ENCODE results near the gene ARHGEF7. TPM values are rescaled to one million over a fixed set of nuclear protein-coding genes. Genes with fewer than 3 reads are reported as not detected.
A peak's percentile ranks its signal among the peaks of the same experiment; 100 is the strongest.

ARHGEF7 gene
- total RNA-seq, 2 donors from 2014 or later: 70.3 to 73.2 TPM

GRCh38 chr13:111175935-111176334 lies 60.8 kb downstream of the ARHGEF7 start:
- ATAC-seq: no peak
- peaks cover 3% of the 10 kb centered on the region for H3K9me3 Mint-ChIP-seq
- H3K4me1 Mint-ChIP-seq (ENCODE audit: low read depth in 2 of 2): peaks cover 60 to 71% of the 10 kb centered on the region in 2 donors
- H3K27me3 Mint-ChIP-seq: no peaks in the 10 kb centered on the region
- peak overlapping the region; percentile 9 for H3K4me3 Mint-ChIP-seq
- peak overlapping the region in 1 of 2 donors; percentile 79 for H3K27ac Mint-ChIP-seq
- no peaks in the 10 kb centered on the region for H3K36me3 Mint-ChIP-seq
- no peak for DNase-seq (ENCODE audit: low spot score)

GRCh38 chr13:111176421-111176820 lies 61.3 kb downstream of the ARHGEF7 start:
- Mint-ChIP-seq H3K36me3 (no peaks in the 10 kb centered on the region), H3K9me3 (peaks cover 3% of the 10 kb centered on the region), H3K27ac (peak overlapping the region in 1 of 2 donors; percentile 79), H3K27me3 (no peaks in the 10 kb centered on the region), H3K4me3 (no peak overlapping the region), H3K4me1 (ENCODE audit: low read depth in 2 of 2) (peaks cover 60 to 75% of the 10 kb centered on the region in 2 donors)
- DNase-seq (ENCODE audit: low spot score) (no peak), ATAC-seq (no peak)

DNA sequence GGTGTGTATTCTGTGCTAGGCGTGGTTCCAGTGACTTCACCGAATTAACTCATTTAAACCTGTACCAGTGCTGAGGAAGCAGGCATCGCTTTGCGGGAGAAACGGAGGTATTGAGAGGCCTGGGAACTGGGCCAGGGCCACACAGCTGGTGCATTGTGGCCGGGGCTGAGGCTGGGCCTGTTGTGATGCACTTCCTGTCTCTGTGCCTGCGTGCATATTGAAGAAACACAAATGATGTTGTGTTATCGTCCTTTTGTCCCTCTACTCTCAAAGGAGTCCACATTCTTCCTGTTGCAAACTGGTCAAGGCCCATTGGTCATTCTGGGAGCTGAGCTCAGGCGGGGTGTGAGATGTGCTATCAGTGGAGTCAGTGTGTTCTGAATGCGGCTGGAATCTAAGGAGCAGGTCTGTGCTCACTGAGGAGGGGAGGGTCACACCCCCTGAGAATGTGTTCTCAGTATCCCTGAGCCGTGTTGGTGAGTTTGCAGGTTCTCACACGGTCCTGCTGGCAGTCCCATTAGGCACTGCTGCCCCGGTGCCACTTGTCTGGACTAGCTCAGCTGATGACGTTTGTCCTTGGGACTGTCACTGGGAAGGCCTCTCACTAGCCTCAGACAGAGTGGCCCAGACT lies 62.1 kb downstream of the ARHGEF7 start:
- ATAC-seq (peak; percentile 83), DNase-seq (ENCODE audit: low spot score) (peak; percentile 67)
- peak overlapping the region; percentile 68 to 79 for H3K27ac Mint-ChIP-seq
- peaks cover 60 to 70% of the 10 kb centered on the region in 2 donors for H3K4me1 Mint-ChIP-seq (ENCODE audit: low read depth in 2 of 2)
- H3K36me3 Mint-ChIP-seq: no peaks in the 10 kb centered on the region
- H3K9me3 Mint-ChIP-seq: peaks cover 3% of the 10 kb centered on the region
- H3K4me3 Mint-ChIP-seq: peak overlapping the region; percentile 38
- H3K27me3 Mint-ChIP-seq: no peaks in the 10 kb centered on the region

DNA sequence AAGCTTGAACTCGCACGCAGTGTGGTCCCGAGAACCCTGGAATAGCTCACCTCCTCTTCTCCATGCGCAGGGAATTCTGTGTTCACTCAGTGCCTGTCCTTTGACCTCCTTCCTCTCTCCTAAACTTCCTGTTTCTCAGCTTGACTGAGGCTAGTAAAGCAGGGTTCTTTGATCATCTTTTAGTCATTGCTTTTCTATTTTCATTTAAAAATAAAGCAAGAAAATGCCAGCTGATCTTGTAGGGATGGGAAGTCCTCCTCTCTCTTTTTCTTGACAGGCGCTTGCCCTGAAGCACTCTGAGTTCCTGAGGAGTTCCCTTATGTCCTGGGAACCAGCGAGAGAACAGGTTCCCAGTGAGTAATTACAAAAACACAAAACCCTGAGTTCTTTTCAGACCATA lies 62.8 kb downstream of the ARHGEF7 start:
- H3K9me3 Mint-ChIP-seq: peaks cover 3% of the 10 kb centered on the region
- no peaks in the 10 kb centered on the region for H3K36me3 Mint-ChIP-seq
- no peak for DNase-seq (ENCODE audit: low spot score)
- peak overlapping the region; percentile 38 for H3K4me3 Mint-ChIP-seq
- ATAC-seq: no peak
- no peaks in the 10 kb centered on the region for H3K27me3 Mint-ChIP-seq
- H3K4me1 Mint-ChIP-seq (ENCODE audit: low read depth in 2 of 2): peaks cover 64 to 71% of the 10 kb centered on the region in 2 donors
- H3K27ac Mint-ChIP-seq: peak overlapping the region in 1 of 2 donors; percentile 79

DNA sequence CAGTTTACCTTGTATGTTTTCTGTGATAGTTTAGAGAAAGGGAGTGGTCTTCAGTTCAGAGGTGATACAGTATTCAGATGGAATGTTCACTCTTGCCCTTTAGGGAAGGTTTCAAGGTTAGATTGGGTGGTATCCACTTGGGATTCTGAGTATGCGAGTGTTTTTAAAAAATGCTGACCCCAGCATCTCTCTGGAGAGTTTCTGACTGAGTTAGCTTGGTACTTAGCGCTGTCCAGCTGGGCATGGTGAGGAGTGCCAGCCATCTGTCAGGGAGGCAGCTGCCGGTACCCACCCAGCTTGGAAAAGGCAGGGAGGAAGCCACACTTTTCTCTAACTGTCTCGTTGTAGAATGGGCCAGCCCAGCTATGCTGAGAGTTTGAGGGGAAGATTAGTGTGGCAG lies 63.3 kb downstream of the ARHGEF7 start:
- no peak for ATAC-seq
- Mint-ChIP-seq H3K4me3 (no peak overlapping the region), H3K27me3 (no peaks in the 10 kb centered on the region), H3K36me3 (no peaks in the 10 kb centered on the region), H3K9me3 (peaks cover 3% of the 10 kb centered on the region), H3K27ac (peak overlapping the region in 1 of 2 donors; percentile 79), H3K4me1 (ENCODE audit: low read depth in 2 of 2) (peaks cover 69 to 71% of the 10 kb centered on the region in 2 donors)
- DNase-seq (ENCODE audit: low spot score): no peak

- Mint-ChIP-seq H3K36me3 (no peaks in the 10 kb centered on the region), H3K9me3 (peaks cover 3% of the 10 kb centered on the region), H3K27me3 (no peaks in the 10 kb centered on the region), H3K27ac (peak overlapping the region; percentile 9 to 72), H3K4me3 (no peak overlapping the region), H3K4me1 (ENCODE audit: low read depth in 2 of 2) (peaks cover 75 to 81% of the 10 kb centered on the region in 2 donors)
- ATAC-seq: no peak
- no peak for DNase-seq (ENCODE audit: low spot score)
These were observed 65.0 kb downstream of the ARHGEF7 start for GRCh38 chr13:111179908-111180760.

DNA sequence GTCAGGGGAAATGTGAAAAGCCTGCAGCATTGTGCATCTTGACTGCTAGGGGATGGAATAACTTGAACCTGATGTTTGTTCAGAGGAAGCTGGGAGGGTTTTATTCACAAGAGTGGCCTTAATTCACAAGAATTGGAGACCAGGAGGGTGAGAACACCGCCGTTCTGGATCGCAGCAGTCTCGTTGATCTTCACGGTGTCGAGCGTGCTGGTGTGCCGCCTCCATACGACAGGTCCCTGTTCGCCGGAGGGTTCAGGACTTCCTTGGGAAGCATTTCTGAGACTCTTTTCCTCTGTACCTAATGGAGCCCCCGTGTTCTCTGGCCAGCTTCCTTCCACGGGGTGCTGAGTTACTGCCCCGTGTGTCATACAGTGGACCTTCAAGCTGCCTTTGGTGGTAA lies 66.9 kb downstream of the ARHGEF7 start:
- H3K4me3 Mint-ChIP-seq: no peak overlapping the region
- ATAC-seq (no peak), DNase-seq (ENCODE audit: low spot score) (no peak)
- peaks cover 71 to 79% of the 10 kb centered on the region in 2 donors for H3K4me1 Mint-ChIP-seq (ENCODE audit: low read depth in 2 of 2)
- no peaks in the 10 kb centered on the region for H3K36me3 Mint-ChIP-seq
- H3K27me3 Mint-ChIP-seq: no peaks in the 10 kb centered on the region
- H3K9me3 Mint-ChIP-seq: no peaks in the 10 kb centered on the region
- H3K27ac Mint-ChIP-seq: no peak overlapping the region

GRCh38 chr13:111183087-111183645 lies 68.1 kb downstream of the ARHGEF7 start:
- no peaks in the 10 kb centered on the region for H3K9me3 Mint-ChIP-seq
- peaks cover 71 to 77% of the 10 kb centered on the region in 2 donors for H3K4me1 Mint-ChIP-seq (ENCODE audit: low read depth in 2 of 2)
- peak overlapping the region; percentile 28 for H3K4me3 Mint-ChIP-seq
- no peak for DNase-seq (ENCODE audit: low spot score)
- ATAC-seq: no peak
- H3K36me3 Mint-ChIP-seq: no peaks in the 10 kb centered on the region
- H3K27ac Mint-ChIP-seq: no peak overlapping the region
- H3K27me3 Mint-ChIP-seq: no peaks in the 10 kb centered on the region

DNA sequence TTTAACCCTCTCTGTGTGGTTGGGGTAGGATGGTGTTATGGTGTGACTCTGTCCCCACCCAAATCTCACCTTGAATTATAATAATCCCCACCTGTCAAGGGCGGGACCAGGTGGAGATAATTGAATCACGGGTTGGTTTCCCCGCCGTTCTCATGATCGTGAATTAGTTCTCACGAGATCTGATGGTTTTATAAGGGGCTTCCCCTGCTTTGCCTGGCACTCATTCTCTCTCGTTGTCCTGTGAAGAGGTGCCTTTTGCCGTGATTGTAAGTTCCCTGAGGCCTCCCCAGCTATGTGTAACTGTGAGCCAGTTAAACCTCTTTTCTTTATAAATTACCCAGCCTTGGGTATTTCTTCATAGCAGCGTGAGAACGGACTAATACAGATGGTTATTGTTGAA lies 68.8 kb downstream of the ARHGEF7 start:
- H3K9me3 Mint-ChIP-seq: no peaks in the 10 kb centered on the region
- DNase-seq (ENCODE audit: low spot score): no peak
- peaks cover 73 to 80% of the 10 kb centered on the region in 2 donors for H3K4me1 Mint-ChIP-seq (ENCODE audit: low read depth in 2 of 2)
- no peaks in the 10 kb centered on the region for H3K27me3 Mint-ChIP-seq
- H3K4me3 Mint-ChIP-seq: peak overlapping the region; percentile 75
- ATAC-seq: no peak
- H3K27ac Mint-ChIP-seq: peak overlapping the region; percentile 42 to 63
- peaks cover under 1% of the 10 kb centered on the region for H3K36me3 Mint-ChIP-seq

GRCh38 chr13:111184458-111185401 lies 69.6 kb downstream of the ARHGEF7 start:
- H3K4me3 Mint-ChIP-seq: peak overlapping the region; percentile 75
- peaks cover 5% of the 10 kb centered on the region for H3K36me3 Mint-ChIP-seq
- H3K27ac Mint-ChIP-seq: peak overlapping the region; percentile 42 to 63
- H3K9me3 Mint-ChIP-seq: no peaks in the 10 kb centered on the region
- no peaks in the 10 kb centered on the region for H3K27me3 Mint-ChIP-seq
- ATAC-seq: peak; percentile 81 to 82
- peaks cover 76 to 80% of the 10 kb centered on the region in 2 donors for H3K4me1 Mint-ChIP-seq (ENCODE audit: low read depth in 2 of 2)
- DNase-seq (ENCODE audit: low spot score): peak; percentile 70

- Mint-ChIP-seq H3K4me3 (no peak overlapping the region), H3K27me3 (no peaks in the 10 kb centered on the region), H3K9me3 (no peaks in the 10 kb centered on the region), H3K36me3 (peaks cover 5% of the 10 kb centered on the region), H3K4me1 (ENCODE audit: low read depth in 2 of 2) (peaks cover 84 to 85% of the 10 kb centered on the region in 2 donors), H3K27ac (no peak overlapping the region)
- ATAC-seq: no peak
- no peak for DNase-seq (ENCODE audit: low spot score)
These were observed 71.3 kb downstream of the ARHGEF7 start for GRCh38 chr13:111186305-111186935.

- Mint-ChIP-seq H3K27me3 (no peaks in the 10 kb centered on the region), H3K36me3 (peaks cover 5% of the 10 kb centered on the region), H3K27ac (peak overlapping the region; percentile 14 to 81), H3K4me3 (peak overlapping the region; percentile 87), H3K9me3 (no peaks in the 10 kb centered on the region), H3K4me1 (ENCODE audit: low read depth in 2 of 2) (peaks cover 79 to 84% of the 10 kb centered on the region in 2 donors)
- ATAC-seq (no peak), DNase-seq (ENCODE audit: low spot score) (no peak)
These were observed 72.9 kb downstream of the ARHGEF7 start for GRCh38 chr13:111187960-111188541.
